GM19395 (cell line): ENCODE measurements around the gene RAB31.

Experiments
- ATAC-seq: cut with Tn5 transposase; IDR thresholded peaks from one replicate; pipeline ENCODE4 v1.9.1; 2021; ENCODE audit warnings: mild to moderate bottlenecking, moderate library complexity; ENCODE audit not compliant: unreplicated experiment

The RAB31 gene

GRCh38 chr18:9787712-9788111, 79.6 kb downstream of the RAB31 start:
- no peak for ATAC-seq

- no peak for ATAC-seq
Measured at GRCh38 chr18:9788140-9788539, 80.0 kb downstream of the RAB31 start.

GRCh38 chr18:9788860-9789259, 80.8 kb downstream of the RAB31 start:
- ATAC-seq = no peak

GRCh38 chr18:9790261-9790660, 82.2 kb downstream of the RAB31 start:
- ATAC-seq = no peak

- no peak for ATAC-seq
Measured at GRCh38 chr18:9791991-9792390, 83.9 kb downstream of the RAB31 start.

GRCh38 chr18:9792565-9793245, 84.6 kb downstream of the RAB31 start:
- ATAC-seq = no peak

- no peak for ATAC-seq
Measured at GRCh38 chr18:9796011-9796410, 87.9 kb downstream of the RAB31 start.

- no peak for ATAC-seq
Measured at GRCh38 chr18:9796935-9797549, 88.9 kb downstream of the RAB31 start.

GRCh38 chr18:9802175-9803062, 94.3 kb downstream of the RAB31 start:
- no peak for ATAC-seq

- ATAC-seq = no peak
Measured at GRCh38 chr18:9803063-9803697, 95.1 kb downstream of the RAB31 start.

GRCh38 chr18:9803698-9804516, 95.8 kb downstream of the RAB31 start:
- ATAC-seq = no peak

- no peak for ATAC-seq
Measured at GRCh38 chr18:9804517-9805104, 96.5 kb downstream of the RAB31 start.

- ATAC-seq = no peak
Measured at GRCh38 chr18:9806905-9807304, 98.8 kb downstream of the RAB31 start.

GRCh38 chr18:9808295-9809241, 100.5 kb downstream of the RAB31 start:
- no peak for ATAC-seq

- ATAC-seq = no peak
Measured at GRCh38 chr18:9809697-9810096, 101.6 kb downstream of the RAB31 start.

GRCh38 chr18:9810299-9810698, 102.2 kb downstream of the RAB31 start:
- no peak for ATAC-seq

- ATAC-seq = no peak
Measured at GRCh38 chr18:9810994-9811705, 103.0 kb downstream of the RAB31 start.

- ATAC-seq = no peak
Measured at GRCh38 chr18:9811978-9812377, 103.9 kb downstream of the RAB31 start.
